ENCODE results near the gene AKR1C1. TPM values are rescaled to one million over a fixed set of nuclear protein-coding genes. Genes with fewer than 3 reads are reported as not detected.
"Not testable (repeated sequence)": the region's sequence is repeated elsewhere in the genome, so short reads cannot be mapped to it uniquely, and the experiment has no call there.

Gene AKR1C1
- total and polyA plus RNA-seq, 7 experiments from 2014 or later: 1.8 to 4.7 (median 3.4) TPM; not detected in 2

GRCh38 chr10:5019770-5020612 lies 56.8 kb downstream of the AKR1C1 start:
- POLR2A ChIA-PET; H3K4me1 Mint-ChIP-seq; intact Hi-C loops (cut with micrococcal nuclease); H3K4me3 Mint-ChIP-seq; H3K4me1 ChIP-seq (ENCODE audit: control insufficient read depth in 2 of 2, insufficient read depth in 2 of 2, low read length in 2 of 2); ATAC-seq; H3K27ac ChIP-seq (ENCODE audit: low read depth, low read length); CTCF ChIA-PET; H3K9me3 Mint-ChIP-seq; H3K9me3 ChIP-seq (ENCODE audit: control insufficient read depth in 2 of 3, low read length in 3 of 3); H3K4me3 ChIP-seq (ENCODE audit: low read length); H3K36me3 Mint-ChIP-seq; H3K27me3 ChIP-seq (ENCODE audit: control insufficient read depth in 2 of 2, insufficient read depth in 2 of 2, low read length in 2 of 2); H3K36me3 ChIP-seq (ENCODE audit: control insufficient read depth in 2 of 3, insufficient read depth in 3 of 3, low read length in 3 of 3); DNase-seq; H3K27ac Mint-ChIP-seq: not testable (repeated sequence)
- H3K27me3 Mint-ChIP-seq: peaks cover 0 to 13% (median 0%) of the 10 kb centered on the region in 5 donors

- H3K4me3 Mint-ChIP-seq; H3K9me3 ChIP-seq (ENCODE audit: control insufficient read depth in 2 of 3, low read length in 3 of 3); CTCF ChIA-PET; H3K36me3 Mint-ChIP-seq; H3K27ac ChIP-seq (ENCODE audit: low read depth, low read length); H3K4me3 ChIP-seq (ENCODE audit: low read length); H3K27ac Mint-ChIP-seq; H3K4me1 ChIP-seq (ENCODE audit: control insufficient read depth in 2 of 2, insufficient read depth in 2 of 2, low read length in 2 of 2); POLR2A ChIA-PET; H3K4me1 Mint-ChIP-seq; H3K27me3 ChIP-seq (ENCODE audit: control insufficient read depth in 2 of 2, insufficient read depth in 2 of 2, low read length in 2 of 2); H3K9me3 Mint-ChIP-seq; intact Hi-C loops (cut with micrococcal nuclease); DNase-seq; H3K36me3 ChIP-seq (ENCODE audit: control insufficient read depth in 2 of 3, insufficient read depth in 3 of 3, low read length in 3 of 3); ATAC-seq: not testable (repeated sequence)
- peaks cover 0 to 15% (median 12%) of the 10 kb centered on the region in 5 donors for H3K27me3 Mint-ChIP-seq
Observed at GRCh38 chr10:5021624-5022290, 58.5 kb downstream of the AKR1C1 start.

GRCh38 chr10:5023177-5023805 lies 60.1 kb downstream of the AKR1C1 start:
- H3K36me3 Mint-ChIP-seq: no peaks in the 10 kb centered on the region
- H3K4me3 ChIP-seq (ENCODE audit: low read length): no peak overlapping the region
- H3K27me3 ChIP-seq (ENCODE audit: control insufficient read depth in 2 of 2, insufficient read depth in 2 of 2, low read length in 2 of 2): no peaks in the 10 kb centered on the region
- no peak overlapping the region for H3K27ac Mint-ChIP-seq
- H3K4me1 ChIP-seq (ENCODE audit: control insufficient read depth in 2 of 2, insufficient read depth in 2 of 2, low read length in 2 of 2): no peaks in the 10 kb centered on the region
- no peaks in the 10 kb centered on the region for H3K4me1 Mint-ChIP-seq
- peaks cover 0 to 6% (median 0%) of the 10 kb centered on the region in 11 donors for H3K9me3 Mint-ChIP-seq
- intact Hi-C loops (cut with micrococcal nuclease): no loop called here
- peaks cover 0 to 19% (median 15%) of the 10 kb centered on the region in 5 donors for H3K27me3 Mint-ChIP-seq
- H3K4me3 Mint-ChIP-seq: no peak overlapping the region
- H3K9me3 ChIP-seq (ENCODE audit: control insufficient read depth in 2 of 3, low read length in 3 of 3): no peaks in the 10 kb centered on the region
- ChIA-PET POLR2A (no interaction called here), CTCF (no interaction called here)
- DNase-seq: no peak
- ATAC-seq: no peak
- no peaks in the 10 kb centered on the region for H3K36me3 ChIP-seq (ENCODE audit: control insufficient read depth in 2 of 3, insufficient read depth in 3 of 3, low read length in 3 of 3)
- H3K27ac ChIP-seq (ENCODE audit: low read depth, low read length): no peak overlapping the region

GRCh38 chr10:5025461-5025881 lies 62.3 kb downstream of the AKR1C1 start:
- peaks cover 5 to 18% (median 12%) of the 10 kb centered on the region in 11 donors for H3K9me3 Mint-ChIP-seq
- CTCF ChIA-PET; DNase-seq; H3K36me3 Mint-ChIP-seq; H3K27ac Mint-ChIP-seq; H3K4me1 ChIP-seq (ENCODE audit: control insufficient read depth in 2 of 2, insufficient read depth in 2 of 2, low read length in 2 of 2); H3K4me3 ChIP-seq (ENCODE audit: low read length); H3K4me3 Mint-ChIP-seq; intact Hi-C loops (cut with micrococcal nuclease); H3K27me3 ChIP-seq (ENCODE audit: control insufficient read depth in 2 of 2, insufficient read depth in 2 of 2, low read length in 2 of 2); H3K4me1 Mint-ChIP-seq; H3K36me3 ChIP-seq (ENCODE audit: control insufficient read depth in 2 of 3, insufficient read depth in 3 of 3, low read length in 3 of 3); H3K27ac ChIP-seq (ENCODE audit: low read depth, low read length); POLR2A ChIA-PET; H3K9me3 ChIP-seq (ENCODE audit: control insufficient read depth in 2 of 3, low read length in 3 of 3): not testable (repeated sequence)
- ATAC-seq: peak; percentile 58
- peaks cover 0 to 19% (median 15%) of the 10 kb centered on the region in 5 donors for H3K27me3 Mint-ChIP-seq

GRCh38 chr10:5030989-5031388 lies 67.8 kb downstream of the AKR1C1 start:
- no peak overlapping the region for H3K4me3 Mint-ChIP-seq

GRCh38 chr10:5031588-5031987 lies 68.4 kb downstream of the AKR1C1 start:
- H3K4me1 Mint-ChIP-seq; ATAC-seq; intact Hi-C loops (cut with micrococcal nuclease); H3K4me3 Mint-ChIP-seq; DNase-seq; H3K27ac ChIP-seq (ENCODE audit: low read depth, low read length); POLR2A ChIA-PET; H3K27me3 ChIP-seq (ENCODE audit: control insufficient read depth in 2 of 2, insufficient read depth in 2 of 2, low read length in 2 of 2); H3K36me3 ChIP-seq (ENCODE audit: control insufficient read depth in 2 of 3, insufficient read depth in 3 of 3, low read length in 3 of 3); H3K27ac Mint-ChIP-seq; H3K4me3 ChIP-seq (ENCODE audit: low read length); H3K4me1 ChIP-seq (ENCODE audit: control insufficient read depth in 2 of 2, insufficient read depth in 2 of 2, low read length in 2 of 2): not testable (repeated sequence)
- Mint-ChIP-seq H3K36me3 (peaks cover 0 to 25% (median 0%) of the 10 kb centered on the region in 5 donors), H3K9me3 (peaks cover 16 to 68% (median 38%) of the 10 kb centered on the region in 11 donors), H3K27me3 (peaks cover 0 to 10% (median 7%) of the 10 kb centered on the region in 5 donors)
- H3K9me3 ChIP-seq (ENCODE audit: control insufficient read depth in 2 of 3, low read length in 3 of 3): peaks cover 0 to 13% (median 3%) of the 10 kb centered on the region in 3 experiments
- CTCF ChIA-PET: interaction anchor here (0.7 kb wide), 1 partner anchor 980 kb away, joined by 3 read pairs; no protein-coding TSS in a partner anchor

More at GRCh38 chr10:5030989-5031388, 67.8 kb downstream of the AKR1C1 start:
- no peak for ATAC-seq
- Mint-ChIP-seq H3K27me3 (peaks cover 0 to 16% (median 13%) of the 10 kb centered on the region in 5 donors), H3K9me3 (peaks cover 16 to 63% (median 38%) of the 10 kb centered on the region in 11 donors), H3K27ac (no peak overlapping the region), H3K36me3 (peaks cover 0 to 25% (median 0%) of the 10 kb centered on the region in 5 donors), H3K4me1 (no peaks in the 10 kb centered on the region)
- Histone ChIP-seq H3K9me3 (ENCODE audit: control insufficient read depth in 2 of 3, low read length in 3 of 3) (peaks cover 0 to 13% (median 3%) of the 10 kb centered on the region in 3 experiments), H3K4me3 (ENCODE audit: low read length) (no peak overlapping the region), H3K27ac (ENCODE audit: low read depth, low read length) (no peak overlapping the region), H3K36me3 (ENCODE audit: control insufficient read depth in 2 of 3, insufficient read depth in 3 of 3, low read length in 3 of 3) (no peaks in the 10 kb centered on the region), H3K4me1 (ENCODE audit: control insufficient read depth in 2 of 2, insufficient read depth in 2 of 2, low read length in 2 of 2) (no peaks in the 10 kb centered on the region), H3K27me3 (ENCODE audit: control insufficient read depth in 2 of 2, insufficient read depth in 2 of 2, low read length in 2 of 2) (no peaks in the 10 kb centered on the region)
- intact Hi-C loops (cut with micrococcal nuclease): no loop called here
- POLR2A ChIA-PET: no interaction called here
- CTCF ChIA-PET: interaction anchor here (0.7 kb wide), 1 partner anchor 979 kb away, joined by 3 read pairs; no protein-coding TSS in a partner anchor
- DNase-seq: no peak
